ENCODE data around the gene SLMAP. TPM values are rescaled to one million over a fixed set of nuclear protein-coding genes. Genes with fewer than 3 reads are reported as not detected.

The SLMAP gene
- total and polyA plus RNA-seq, 2 of the 13 experiments (the other 11 are each of a cell fraction or from before 2014, with no cell fraction given) = 24.0 to 48.3 TPM

- Histone ChIP-seq H3K27ac (ENCODE audit: extremely low read length, insufficient read depth, low read length) (peak overlapping the region; percentile 48), H3K4me3 (replicated peaks in 1 of 3; ENCODE audit: insufficient read depth in 1 of 3, low read depth in 2 of 3, low read length in 3 of 3) (peak overlapping the region in 1 of 3 experiments; percentile 25; a peak in 1 of 6 replicates), H3K4me2 (ENCODE audit: low read depth, low read length) (peak overlapping the region; percentile 63), H3K36me3 (replicated peaks in 1 of 2; ENCODE audit: control insufficient read depth in 1 of 2, insufficient read depth in 2 of 2, low read length in 2 of 2) (no peaks in the 10 kb centered on the region), H3K9ac (ENCODE audit: insufficient read depth, low read depth, low read length) (no peak overlapping the region; the same call in 1 of the 2 replicates), H4K20me1 (ENCODE audit: insufficient read depth, low read length) (no peaks in the 10 kb centered on the region), H3K9me3 (ENCODE audit: low read length) (no peaks in the 10 kb centered on the region), H3K79me2 (ENCODE audit: insufficient read depth, low read length) (no peaks in the 10 kb centered on the region), H3K27me3 (ENCODE audit: control insufficient read depth in 1 of 2, insufficient read depth in 2 of 2, low read length in 2 of 2) (no peaks in the 10 kb centered on the region), H2AFZ (ENCODE audit: low read length) (peak overlapping the region; percentile 29), H3K4me1 (ENCODE audit: insufficient read depth, low read length) (peaks cover 55% of the 10 kb centered on the region)
- in situ Hi-C loops (cut with HindIII; ENCODE audit: extremely low pct_ligation_motif_present, low pct_unique_long_range_greater_than_20kb) (loop anchor here (5.0 kb wide), 1 partner anchor 48 kb away; the partner anchor contains the start of gene FLNB), intact Hi-C loops (cut with micrococcal nuclease; ENCODE audit: unreplicated experiment) (loop anchor here (5.0 kb wide), 2 partner anchors 48 to 143 kb away; partner anchors contain the start of gene FLNB)
- POLR2A ChIA-PET = interaction anchor here (0.9 to 2.8 kb wide), 2 partner anchors 11 to 13 kb away, joined by 3 to 16 read pairs; no protein-coding TSS in a partner anchor
- BruUV-seq (replicated peaks) = no TSS peak
- TF ChIP-seq ZBTB7B (CRISPR knock-in tag; IDR thresholded peaks at IDR 0.05) (no peak), ZFP36 (IDR thresholded peaks at IDR 0.05; ENCODE audit: borderline replicate concordance, low read depth, low read length, partially characterized antibody) (no peak), ZNF274 (CRISPR knock-in tag; IDR thresholded peaks at IDR 0.05) (no peak), MED1 (CRISPR knock-in tag; IDR thresholded peaks at IDR 0.05) (0 out of 2 replicates have a peak, but pooled peaks have one; percentile 15), SRF (IDR thresholded peaks at IDR 0.05; ENCODE audit: low read depth, low read length) (peak; percentile 75), HOXA3 (CRISPR knock-in tag; IDR thresholded peaks at IDR 0.05) (peak; percentile 23; the same call in 1 of the 2 replicates)
- CTCF ChIA-PET (ENCODE audit: low intra/inter-chr PET ratio, low total read pairs) = no interaction called here
- FAIRE-seq (no peak), ATAC-seq (peak; percentile 2; the same call in 2 of the 3 replicates), DNase-seq (ENCODE audit: low spot score) (no peak)
- WGBS (ENCODE audit: low lambda C conversion rate) = 51% methylated on average over 15 of the region's 19 CpGs
These were observed 203.5 kb downstream of the SLMAP start for GRCh38 chr3:57959423-57960173.

DNA sequence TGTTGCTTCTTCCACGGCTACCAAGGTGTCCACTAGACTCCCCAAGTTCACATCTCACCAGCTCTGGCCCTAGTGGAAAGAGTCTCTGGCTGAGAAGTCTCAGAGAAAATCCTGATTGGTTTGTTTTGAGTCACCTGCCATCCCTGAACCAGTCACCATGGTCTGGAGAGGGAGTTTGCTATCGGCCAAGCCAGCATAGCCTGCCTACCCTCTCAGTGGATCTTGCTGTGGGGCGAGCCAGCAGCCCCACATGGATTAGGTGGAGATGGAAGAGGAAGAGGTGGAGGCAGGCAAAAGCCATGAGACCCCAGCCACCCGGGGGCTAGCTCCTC lies 204.0 kb downstream of the SLMAP start:
- FAIRE-seq = no peak
- TF ChIP-seq, protein P1, sequence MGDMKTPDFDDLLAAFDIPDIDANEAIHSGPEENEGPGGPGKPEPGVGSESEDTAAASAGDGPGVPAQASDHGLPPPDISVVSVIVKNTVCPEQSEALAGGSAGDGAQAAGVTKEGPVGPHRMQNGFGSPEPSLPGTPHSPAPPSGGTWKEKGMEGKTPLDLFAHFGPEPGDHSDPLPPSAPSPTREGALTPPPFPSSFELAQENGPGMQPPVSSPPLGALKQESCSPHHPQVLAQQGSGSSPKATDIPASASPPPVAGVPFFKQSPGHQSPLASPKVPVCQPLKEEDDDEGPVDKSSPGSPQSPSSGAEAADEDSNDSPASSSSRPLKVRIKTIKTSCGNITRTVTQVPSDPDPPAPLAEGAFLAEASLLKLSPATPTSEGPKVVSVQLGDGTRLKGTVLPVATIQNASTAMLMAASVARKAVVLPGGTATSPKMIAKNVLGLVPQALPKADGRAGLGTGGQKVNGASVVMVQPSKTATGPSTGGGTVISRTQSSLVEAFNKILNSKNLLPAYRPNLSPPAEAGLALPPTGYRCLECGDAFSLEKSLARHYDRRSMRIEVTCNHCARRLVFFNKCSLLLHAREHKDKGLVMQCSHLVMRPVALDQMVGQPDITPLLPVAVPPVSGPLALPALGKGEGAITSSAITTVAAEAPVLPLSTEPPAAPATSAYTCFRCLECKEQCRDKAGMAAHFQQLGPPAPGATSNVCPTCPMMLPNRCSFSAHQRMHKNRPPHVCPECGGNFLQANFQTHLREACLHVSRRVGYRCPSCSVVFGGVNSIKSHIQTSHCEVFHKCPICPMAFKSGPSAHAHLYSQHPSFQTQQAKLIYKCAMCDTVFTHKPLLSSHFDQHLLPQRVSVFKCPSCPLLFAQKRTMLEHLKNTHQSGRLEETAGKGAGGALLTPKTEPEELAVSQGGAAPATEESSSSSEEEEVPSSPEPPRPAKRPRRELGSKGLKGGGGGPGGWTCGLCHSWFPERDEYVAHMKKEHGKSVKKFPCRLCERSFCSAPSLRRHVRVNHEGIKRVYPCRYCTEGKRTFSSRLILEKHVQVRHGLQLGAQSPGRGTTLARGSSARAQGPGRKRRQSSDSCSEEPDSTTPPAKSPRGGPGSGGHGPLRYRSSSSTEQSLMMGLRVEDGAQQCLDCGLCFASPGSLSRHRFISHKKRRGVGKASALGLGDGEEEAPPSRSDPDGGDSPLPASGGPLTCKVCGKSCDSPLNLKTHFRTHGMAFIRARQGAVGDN (CRISPR knock-in tag; IDR thresholded peaks at IDR 0.05) = peak; percentile 39; the same call in 1 of the 2 replicates
- TF ChIP-seq NFYB (CRISPR knock-in tag; IDR thresholded peaks at IDR 0.05) (peak; percentile 50; the same call in 1 of the 2 replicates), CREBL2 (CRISPR knock-in tag; IDR thresholded peaks at IDR 0.05; ENCODE audit: borderline replicate concordance) (no peak), BCL3 (CRISPR knock-in tag; IDR thresholded peaks at IDR 0.05) (0 out of 2 replicates have a peak, but pooled peaks have one; percentile 30), YEATS4 (CRISPR knock-in tag; IDR thresholded peaks at IDR 0.05; ENCODE audit: borderline replicate concordance) (no peak)

More for the DNA sequence above, 204.0 kb downstream of the SLMAP start:
- no TSS peak for BruUV-seq (replicated peaks)
- no peaks in the 10 kb centered on the region for H3K79me2 ChIP-seq (ENCODE audit: insufficient read depth, low read length)
- ChIA-PET CTCF (ENCODE audit: low intra/inter-chr PET ratio, low total read pairs) (no interaction called here), POLR2A (interaction anchor here (0.9 to 2.8 kb wide), 2 partner anchors 11 to 13 kb away, joined by 3 to 16 read pairs; no protein-coding TSS in a partner anchor)
- H3K4me2 ChIP-seq (ENCODE audit: low read depth, low read length) = peak overlapping the region; percentile 63
- H3K36me3 ChIP-seq (replicated peaks in 1 of 2; ENCODE audit: control insufficient read depth in 1 of 2, insufficient read depth in 2 of 2, low read length in 2 of 2) = no peaks in the 10 kb centered on the region
- H3K4me1 ChIP-seq (ENCODE audit: insufficient read depth, low read length) = peaks cover 55% of the 10 kb centered on the region
- H4K20me1 ChIP-seq (ENCODE audit: insufficient read depth, low read length) = no peaks in the 10 kb centered on the region
- peak overlapping the region; percentile 29 for H2AFZ ChIP-seq (ENCODE audit: low read length)
- peak overlapping the region in 1 of 3 experiments; percentile 25; a peak in 1 of 6 replicates for H3K4me3 ChIP-seq (replicated peaks in 1 of 3; ENCODE audit: insufficient read depth in 1 of 3, low read depth in 2 of 3, low read length in 3 of 3)
- DNase-seq (ENCODE audit: low spot score) = peak; percentile 19
- no peaks in the 10 kb centered on the region for H3K27me3 ChIP-seq (ENCODE audit: control insufficient read depth in 1 of 2, insufficient read depth in 2 of 2, low read length in 2 of 2)
- in situ Hi-C loops (cut with HindIII; ENCODE audit: extremely low pct_ligation_motif_present, low pct_unique_long_range_greater_than_20kb) (loop anchor here (5.0 kb wide), 1 partner anchor 47 kb away; the partner anchor contains the start of gene FLNB), intact Hi-C loops (cut with micrococcal nuclease; ENCODE audit: unreplicated experiment) (loop anchor here (5.0 kb wide), 2 partner anchors 47 to 142 kb away; partner anchors contain the start of gene FLNB)
- peak overlapping the region; percentile 48 for H3K27ac ChIP-seq (ENCODE audit: extremely low read length, insufficient read depth, low read length)
- H3K9ac ChIP-seq (ENCODE audit: insufficient read depth, low read depth, low read length) = no peak overlapping the region; the same call in 1 of the 2 replicates
- WGBS (ENCODE audit: low lambda C conversion rate) = 54% methylated on average over 4 of the region's 4 CpGs
- H3K9me3 ChIP-seq (ENCODE audit: low read length) = no peaks in the 10 kb centered on the region
- peak; percentile 13 for ATAC-seq
